K562 (cell line): ENCODE measurements around the gene KNTC1. TPM values are rescaled to one million over a fixed set of nuclear protein-coding genes. Genes with fewer than 3 reads are reported as not detected.

Source experiments
- CHCHD3 ChIP-seq: fragments of 250-450 bp; sonication (Bioruptor Pico); IDR thresholded peaks from 2 replicates; pipeline ENCODE4 v2.1.2; 2022; ENCODE audit warnings: mild to moderate bottlenecking
- GABPB2 ChIP-seq: fragments of 250-450 bp; sonication (Bioruptor Pico); conservative IDR thresholded peaks from 2 replicates; pipeline ENCODE4 v1.5.1; 2021; ENCODE audit warnings: mild to moderate bottlenecking
- ID3 ChIP-seq, 2 experiments: fragments of 250-450 bp in 1 of 2; fragments of 450-650 bp in 1 of 2; sonication (Bioruptor Pico) in 1 of 2; IDR thresholded peaks; 2 replicates each; pipeline versions ENCODE4 v1.6.1 to v1.8.0; 2016 to 2021; ENCODE audit warnings: mild to moderate bottlenecking in 2 of 2, moderate library complexity in 2 of 2, missing compliant biosample characterization in 1 of 2, missing genetic modification characterization in 1 of 2
- SMARCC2 ChIP-seq: fragments of 450-650 bp; IDR thresholded peaks from 2 replicates; pipeline ENCODE4 v1.6.1; 2017; ENCODE audit warnings: antibody characterized with exemption, moderate library complexity, mild to moderate bottlenecking, low read depth
- SNRNP70 ChIP-seq: fragments of 200-400 bp; formaldehyde crosslinking; optimal IDR thresholded peaks from 2 replicates; pipeline ENCODE3; 2017; ENCODE audit warnings: low read depth, low read length
- SREBF1 ChIP-seq: fragments of 150-350 bp; IDR thresholded peaks from 2 replicates; pipeline ENCODE4 v1.6.1; 2014; ENCODE audit warnings: antibody characterized with exemption, low read depth, low read length, borderline replicate concordance
- U2AF1 ChIP-seq: fragments of 200-400 bp; formaldehyde crosslinking; optimal IDR thresholded peaks from 2 replicates; pipeline ENCODE3; 2017; ENCODE audit warnings: mild to moderate bottlenecking, low read depth, low read length, moderate library complexity
- U2AF2 ChIP-seq: fragments of 200-400 bp; formaldehyde crosslinking; optimal IDR thresholded peaks from 2 replicates; pipeline ENCODE3; 2017; ENCODE audit warnings: low read depth, mild to moderate bottlenecking, low read length
- ZNF165 ChIP-seq: fragments of 250-450 bp; sonication (Bioruptor Pico); IDR thresholded peaks from 2 replicates; pipeline ENCODE4 v1.4.0; 2020; ENCODE audit warnings: borderline replicate concordance
- ZNF347 ChIP-seq: fragments of 450-650 bp; formaldehyde crosslinking; IDR thresholded peaks from 2 replicates; pipeline ENCODE4 v1.4.0; 2020; ENCODE audit warnings: low read depth, mild to moderate bottlenecking, moderate library complexity
- ZNF395 ChIP-seq: fragments of 200-800 bp; sonication (Bioruptor generic); IDR thresholded peaks from 2 replicates; pipeline ENCODE4 v1.6.1; 2017; ENCODE audit warnings: missing genetic modification characterization, missing compliant biosample characterization
- polyA plus RNA-seq, 8 experiments: library from polyadenylated mRNA; depleted of rRNA in 4 of 8; stranded (reverse) in 5 of 8; unstranded in 3 of 8; fragments of >200 nt; fragmentation: Nextera tagmentation in 2 of 8; fragmentation: Illumina TruSeq in 1 of 8; extraction: Ambion mirVana in 2 of 8; extraction: Trizol in 1 of 8; gene quantifications; 2 replicates each; pipeline versions ENCODE4 v1.2.1 to v1.2.3, GENCODE V29; 2011 to 2014; ENCODE audit warnings: inconsistent platforms in 1 of 8, missing spikeins in 1 of 8
- total RNA-seq, 7 experiments: library from RNA; depleted of rRNA in 6 of 7; stranded (reverse); fragments of >200 nt in 6 of 7; fragmentation: Illumina TruSeq in 2 of 7; extraction: Trizol in 2 of 7; gene quantifications; 2 replicates each; pipeline versions ENCODE4 v1.2.1 to v1.2.3, GENCODE V29; 2011 to 2021; ENCODE audit warnings: low replicate concordance in 1 of 7
- TF ChIP-seq, protein P1 (sequence below): fragments of 450-650 bp; IDR thresholded peaks from 2 replicates; pipeline ENCODE4 v1.6.1; 2014; ENCODE audit warnings: low read depth, mild to moderate bottlenecking, moderate library complexity, borderline replicate concordance

KNTC1 gene
- total and polyA plus RNA-seq, 9 of the 15 experiments (the other 6 are each of a cell fraction or from before 2014, with no cell fraction given) = 38.9 to 135 (median 99.6) TPM

GRCh38 chr12:122527478-122527944, 462 bp downstream of the KNTC1 start (continued):
- no peak for TF ChIP-seq U2AF2
- TF ChIP-seq ZNF395 (CRISPR knock-in tag) = no peak
- TF ChIP-seq SMARCC2 = no peak; the same call in 1 of the 2 replicates
- TF ChIP-seq SNRNP70 = no peak
- TF ChIP-seq ID3 (CRISPR knock-in tag; IDR thresholded peaks at IDR 0.05) = no peak
- TF ChIP-seq ID3 (tag; IDR thresholded peaks at IDR 0.05) = 0 out of 2 replicates have a peak, but pooled peaks have one; percentile 22
- TF ChIP-seq GABPB2 (CRISPR knock-in tag) = no peak
- no peak for TF ChIP-seq CHCHD3
- no peak for TF ChIP-seq ZNF165 (CRISPR knock-in tag)
- TF ChIP-seq, protein P1, sequence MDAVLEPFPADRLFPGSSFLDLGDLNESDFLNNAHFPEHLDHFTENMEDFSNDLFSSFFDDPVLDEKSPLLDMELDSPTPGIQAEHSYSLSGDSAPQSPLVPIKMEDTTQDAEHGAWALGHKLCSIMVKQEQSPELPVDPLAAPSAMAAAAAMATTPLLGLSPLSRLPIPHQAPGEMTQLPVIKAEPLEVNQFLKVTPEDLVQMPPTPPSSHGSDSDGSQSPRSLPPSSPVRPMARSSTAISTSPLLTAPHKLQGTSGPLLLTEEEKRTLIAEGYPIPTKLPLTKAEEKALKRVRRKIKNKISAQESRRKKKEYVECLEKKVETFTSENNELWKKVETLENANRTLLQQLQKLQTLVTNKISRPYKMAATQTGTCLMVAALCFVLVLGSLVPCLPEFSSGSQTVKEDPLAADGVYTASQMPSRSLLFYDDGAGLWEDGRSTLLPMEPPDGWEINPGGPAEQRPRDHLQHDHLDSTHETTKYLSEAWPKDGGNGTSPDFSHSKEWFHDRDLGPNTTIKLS = no peak
- TF ChIP-seq ZNF347 (CRISPR knock-in tag) = no peak
- TF ChIP-seq U2AF1 = no peak
- no peak for TF ChIP-seq SREBF1
